Upper lobe of left lung (tissue), 4 donors: ENCODE data around the gene CCDC78.

ENCODE experiments used
- EP300 ChIP-seq, 4 donors: sonication (generic); formaldehyde crosslinking; IDR thresholded peaks; one replicate each; pipeline ENCODE4 v1.5.1; 2017; ENCODE audit warnings: antibody characterized with exemption in 4 of 4, control low read depth in 2 of 4
- POLR2A ChIP-seq, 4 donors: fragments of 450-650 bp; IDR thresholded peaks; one replicate each; pipeline ENCODE4 v1.5.1; 2016 to 2017; ENCODE audit warnings: antibody characterized with exemption in 4 of 4, mild to moderate bottlenecking in 2 of 4
- POLR2AphosphoS5 ChIP-seq, 2 donors: sonication (generic); formaldehyde crosslinking; IDR thresholded peaks; one replicate each; pipeline ENCODE4 v1.5.1; 2017; ENCODE audit warnings: antibody characterized with exemption in 2 of 2
- TF ChIP-seq, protein P1 (sequence below), 6 experiments: fragments of 450-650 bp in 4 of 6; fragments of 200-600 bp in 2 of 6; sonication (generic) in 2 of 6; IDR thresholded peaks; one replicate each; pipeline ENCODE4 v1.5.1; 2016 to 2019; ENCODE audit warnings: antibody characterized with exemption in 6 of 6

DNA sequence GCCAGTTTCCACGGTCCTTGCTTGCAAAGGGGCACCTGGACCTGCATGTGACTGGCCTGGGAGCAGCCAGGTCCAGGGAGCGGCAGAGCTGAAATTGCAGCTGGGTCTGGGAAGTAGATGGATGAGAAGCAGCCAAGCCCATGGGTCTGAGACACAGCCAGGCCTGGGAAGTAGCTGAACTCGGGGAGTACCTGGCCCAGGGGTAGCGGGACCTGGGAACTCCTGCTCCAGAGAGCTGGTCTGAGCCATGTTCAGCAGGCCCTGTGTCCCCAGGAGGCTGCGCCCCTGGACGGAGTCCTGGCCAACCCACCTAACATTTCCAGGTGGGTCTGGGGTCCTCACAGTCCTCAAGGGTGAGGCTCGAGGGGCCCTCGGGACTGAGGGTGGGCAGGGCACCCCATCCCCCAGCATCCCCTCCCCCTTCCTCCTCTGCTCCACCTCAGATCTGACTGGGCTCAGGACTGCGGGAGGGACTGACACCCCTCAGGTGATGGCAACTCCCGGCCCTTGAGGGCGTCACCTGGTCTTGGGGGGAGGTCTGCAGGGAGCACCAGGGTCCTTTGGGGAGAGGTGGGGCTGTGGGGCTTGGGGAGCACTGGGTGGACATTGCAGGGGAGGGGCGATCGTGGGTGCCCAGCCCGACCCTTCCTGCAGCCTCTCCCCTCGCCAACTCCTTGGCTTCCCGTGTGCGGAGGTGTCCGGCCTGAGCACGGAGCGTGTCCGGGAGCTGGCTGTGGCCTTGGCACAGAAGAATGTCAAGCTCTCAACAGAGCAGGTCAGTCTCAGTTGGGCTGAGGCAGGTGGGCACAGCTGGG, 37.3 kb upstream of the CCDC78 start:
- no peak for TF ChIP-seq EP300 (IDR thresholded peaks at IDR 0.05)
- TF ChIP-seq, protein P1, sequence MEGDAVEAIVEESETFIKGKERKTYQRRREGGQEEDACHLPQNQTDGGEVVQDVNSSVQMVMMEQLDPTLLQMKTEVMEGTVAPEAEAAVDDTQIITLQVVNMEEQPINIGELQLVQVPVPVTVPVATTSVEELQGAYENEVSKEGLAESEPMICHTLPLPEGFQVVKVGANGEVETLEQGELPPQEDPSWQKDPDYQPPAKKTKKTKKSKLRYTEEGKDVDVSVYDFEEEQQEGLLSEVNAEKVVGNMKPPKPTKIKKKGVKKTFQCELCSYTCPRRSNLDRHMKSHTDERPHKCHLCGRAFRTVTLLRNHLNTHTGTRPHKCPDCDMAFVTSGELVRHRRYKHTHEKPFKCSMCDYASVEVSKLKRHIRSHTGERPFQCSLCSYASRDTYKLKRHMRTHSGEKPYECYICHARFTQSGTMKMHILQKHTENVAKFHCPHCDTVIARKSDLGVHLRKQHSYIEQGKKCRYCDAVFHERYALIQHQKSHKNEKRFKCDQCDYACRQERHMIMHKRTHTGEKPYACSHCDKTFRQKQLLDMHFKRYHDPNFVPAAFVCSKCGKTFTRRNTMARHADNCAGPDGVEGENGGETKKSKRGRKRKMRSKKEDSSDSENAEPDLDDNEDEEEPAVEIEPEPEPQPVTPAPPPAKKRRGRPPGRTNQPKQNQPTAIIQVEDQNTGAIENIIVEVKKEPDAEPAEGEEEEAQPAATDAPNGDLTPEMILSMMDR (IDR thresholded peaks at IDR 0.05), result no peak
- no peak for TF ChIP-seq POLR2A (IDR thresholded peaks at IDR 0.05)
- no peak for TF ChIP-seq POLR2AphosphoS5 (IDR thresholded peaks at IDR 0.05)
